HG02840 (cell line): ENCODE data around the gene IGSF3.
"Not testable (repeated sequence)": the region's sequence is repeated elsewhere in the genome, so short reads cannot be mapped to it uniquely, and the experiment has no call there.

Experiments used
- ATAC-seq: cut with Tn5 transposase; IDR thresholded peaks from one replicate; pipeline ENCODE4 v1.9.1; 2021; ENCODE audit warnings: mild to moderate bottlenecking, moderate library complexity, moderate number of reproducible peaks; ENCODE audit not compliant: unreplicated experiment, low FRiP score

Gene IGSF3

GRCh38 chr1:116606067-116606466 lies 61.5 kb downstream of the IGSF3 start:
- ATAC-seq, result not testable (repeated sequence)

- ATAC-seq, result no peak
Observed at GRCh38 chr1:116605315-116605714, 62.2 kb downstream of the IGSF3 start.

GRCh38 chr1:116604408-116604807 lies 63.1 kb downstream of the IGSF3 start:
- ATAC-seq, result not testable (repeated sequence)

GRCh38 chr1:116603646-116604045 lies 63.9 kb downstream of the IGSF3 start:
- ATAC-seq, result not testable (repeated sequence)

- ATAC-seq, result not testable (repeated sequence)
Observed at GRCh38 chr1:116599369-116599768, 68.2 kb downstream of the IGSF3 start.

- not testable (repeated sequence) for ATAC-seq
Observed at GRCh38 chr1:116598420-116599036, 69.0 kb downstream of the IGSF3 start.

- peak; percentile 48 for ATAC-seq
Observed at GRCh38 chr1:116597388-116597787, 70.1 kb downstream of the IGSF3 start.

GRCh38 chr1:116596742-116597307 lies 70.7 kb downstream of the IGSF3 start:
- not testable (repeated sequence) for ATAC-seq

GRCh38 chr1:116595946-116596741 lies 71.4 kb downstream of the IGSF3 start:
- ATAC-seq, result peak; percentile 45

- not testable (repeated sequence) for ATAC-seq
Observed at GRCh38 chr1:116595065-116595840, 72.3 kb downstream of the IGSF3 start.

GRCh38 chr1:116593977-116594376 lies 73.6 kb downstream of the IGSF3 start:
- not testable (repeated sequence) for ATAC-seq

- ATAC-seq, result not testable (repeated sequence)
Observed at GRCh38 chr1:116593401-116593800, 74.1 kb downstream of the IGSF3 start.

- not testable (repeated sequence) for ATAC-seq
Observed at GRCh38 chr1:116591951-116592605, 75.5 kb downstream of the IGSF3 start.

GRCh38 chr1:116591006-116591950 lies 76.3 kb downstream of the IGSF3 start:
- ATAC-seq, result not testable (repeated sequence)

- not testable (repeated sequence) for ATAC-seq
Observed at GRCh38 chr1:116590359-116591005, 77.1 kb downstream of the IGSF3 start.

- not testable (repeated sequence) for ATAC-seq
Observed at GRCh38 chr1:116589101-116589735, 78.3 kb downstream of the IGSF3 start.

- no peak for ATAC-seq
Observed at GRCh38 chr1:116587501-116588227, 79.9 kb downstream of the IGSF3 start.
